ENCODE results near the gene FMNL2. TPM values are rescaled to one million over a fixed set of nuclear protein-coding genes. Genes with fewer than 3 reads are reported as not detected.

Gene FMNL2
- total RNA-seq, 1 donor from 2014 or later, result 31.8 TPM

DNA sequence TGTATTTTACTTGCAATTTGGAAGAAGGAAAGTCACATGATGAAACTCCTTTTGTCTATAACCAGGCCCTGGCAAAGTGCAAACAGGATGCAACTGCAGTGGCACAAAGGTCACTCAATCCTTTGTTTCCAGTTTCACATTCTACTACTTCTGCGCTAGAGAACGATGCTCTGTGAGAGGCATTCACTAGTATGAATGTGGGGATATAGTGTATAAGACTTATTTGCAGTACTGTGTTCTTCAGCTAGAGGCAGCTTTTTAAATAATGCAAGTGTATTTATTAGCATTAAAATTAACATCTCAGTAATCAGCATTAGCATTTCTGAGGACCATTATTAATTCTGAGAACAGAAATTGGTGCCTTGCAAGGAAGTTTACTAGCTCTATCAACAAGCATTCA, 313.4 kb downstream of the FMNL2 start:
- DNase-seq (ENCODE audit: low spot score), result no peak

- no peak for DNase-seq (ENCODE audit: low spot score)
These were observed 315.0 kb downstream of the FMNL2 start for GRCh38 chr2:152649997-152650396.

DNA sequence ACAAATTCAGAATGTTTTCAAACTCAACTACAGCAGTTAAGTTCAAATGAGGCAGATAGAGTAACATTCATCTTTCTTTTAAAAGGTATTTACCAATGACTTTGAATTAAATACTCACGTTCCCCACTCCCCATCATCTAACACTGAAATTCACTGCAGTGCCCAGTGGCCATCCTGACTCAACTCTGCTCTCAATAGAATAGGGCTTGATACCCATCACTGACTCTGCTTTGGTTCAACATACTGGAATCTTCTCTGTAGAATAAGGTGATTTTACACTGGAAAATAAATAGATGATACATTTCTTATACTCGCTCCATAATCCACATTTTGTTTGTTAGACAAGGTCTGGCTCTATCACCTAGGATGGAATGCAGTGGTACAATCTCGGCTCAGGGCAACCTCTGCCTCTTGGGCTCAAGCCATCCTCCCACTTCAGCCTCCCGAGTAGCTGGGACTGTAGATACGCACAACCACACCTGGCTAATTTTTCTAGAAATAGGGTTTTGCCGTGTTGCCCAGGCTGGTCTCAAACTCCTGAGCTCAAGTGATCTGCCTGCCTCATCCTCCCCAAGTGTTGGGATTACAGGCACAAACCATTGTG, 315.9 kb downstream of the FMNL2 start:
- no peak for DNase-seq (ENCODE audit: low spot score)

DNA sequence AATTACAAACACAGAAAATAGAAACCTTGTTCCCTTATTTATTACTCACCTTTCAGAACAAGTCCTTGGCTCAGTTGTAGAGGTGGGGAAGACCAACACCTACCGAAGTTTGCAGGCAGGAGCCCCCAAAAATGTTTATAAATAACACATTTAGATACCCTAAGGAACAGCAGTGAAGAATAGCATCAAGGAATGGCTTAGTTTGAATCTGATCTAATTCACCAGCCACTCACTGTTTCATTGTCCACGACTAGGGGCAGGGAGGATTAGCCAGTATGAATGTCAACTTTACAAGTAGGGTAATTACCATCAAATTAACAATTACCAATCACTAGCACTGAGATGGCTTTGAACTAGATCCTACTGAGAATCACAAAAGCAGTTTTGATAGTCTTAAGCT, 316.9 kb downstream of the FMNL2 start:
- DNase-seq (ENCODE audit: low spot score), result no peak

DNA sequence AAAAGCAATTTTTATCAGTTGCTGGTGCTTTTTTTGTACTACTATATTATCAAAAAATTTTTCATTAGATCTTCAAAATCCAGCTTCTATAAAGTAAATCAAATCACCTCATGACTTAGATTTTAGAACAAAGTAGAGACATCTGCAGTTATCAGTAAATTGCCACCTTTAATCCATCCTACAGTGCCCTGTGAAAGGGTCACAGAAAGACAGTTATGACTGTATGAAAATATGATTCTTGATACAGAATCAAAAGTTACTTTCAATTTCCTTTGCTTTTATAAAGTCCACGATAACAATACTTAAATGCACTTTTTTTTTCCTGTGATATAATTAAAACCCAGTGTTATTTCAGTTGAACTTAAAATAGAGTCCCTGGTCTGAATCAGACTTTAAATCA, 320.9 kb downstream of the FMNL2 start:
- DNase-seq (ENCODE audit: low spot score), result no peak

- no peak for DNase-seq (ENCODE audit: low spot score)
These were observed 322.1 kb downstream of the FMNL2 start for GRCh38 chr2:152657043-152657442.

DNA sequence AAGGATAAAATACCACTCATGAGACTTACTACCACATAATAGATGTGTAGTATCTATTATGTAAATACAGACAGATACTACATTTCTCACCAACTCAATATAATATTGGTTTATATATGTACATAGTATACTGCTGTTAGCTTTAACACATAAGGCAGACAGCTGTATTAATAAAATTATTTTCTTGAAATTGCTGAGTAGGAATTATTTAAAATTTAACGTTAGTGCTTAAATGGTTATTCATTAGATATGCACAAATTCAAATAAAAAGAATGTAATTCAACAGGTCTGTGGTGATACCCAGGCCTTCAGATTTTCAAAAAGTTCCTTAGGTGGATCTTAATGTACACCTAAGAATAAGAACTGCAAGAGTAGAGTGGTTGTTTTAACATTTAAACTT, 323.2 kb downstream of the FMNL2 start:
- DNase-seq (ENCODE audit: low spot score), result no peak

- DNase-seq (ENCODE audit: low spot score), result no peak
These were observed 326.1 kb downstream of the FMNL2 start for GRCh38 chr2:152661076-152661475.

DNA sequence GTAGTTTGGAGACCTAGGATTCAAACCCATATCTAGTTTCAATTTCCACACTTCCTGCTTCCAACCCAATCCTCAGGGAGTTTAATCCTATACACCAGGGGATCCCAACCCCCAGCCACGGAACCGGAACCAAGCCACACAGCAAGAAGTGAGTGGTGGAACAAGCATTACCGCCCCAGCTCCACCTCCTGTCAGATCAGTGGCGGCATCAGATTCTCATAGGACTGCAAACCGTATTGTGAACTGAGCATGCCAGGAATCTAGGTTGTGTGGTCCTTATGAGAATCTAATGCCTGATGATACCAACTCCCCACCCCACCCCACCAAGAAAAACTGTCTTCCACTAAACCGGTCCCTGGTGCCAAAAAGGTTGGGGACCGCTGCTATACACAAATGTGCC, 329.8 kb downstream of the FMNL2 start:
- no peak for DNase-seq (ENCODE audit: low spot score)

GRCh38 chr2:152674334-152674733, 339.4 kb downstream of the FMNL2 start:
- no peak for DNase-seq (ENCODE audit: low spot score)

- no peak for DNase-seq (ENCODE audit: low spot score)
These were observed 341.5 kb downstream of the FMNL2 start for GRCh38 chr2:152676461-152676860.

GRCh38 chr2:152678808-152679207, 343.8 kb downstream of the FMNL2 start:
- DNase-seq (ENCODE audit: low spot score), result no peak

DNA sequence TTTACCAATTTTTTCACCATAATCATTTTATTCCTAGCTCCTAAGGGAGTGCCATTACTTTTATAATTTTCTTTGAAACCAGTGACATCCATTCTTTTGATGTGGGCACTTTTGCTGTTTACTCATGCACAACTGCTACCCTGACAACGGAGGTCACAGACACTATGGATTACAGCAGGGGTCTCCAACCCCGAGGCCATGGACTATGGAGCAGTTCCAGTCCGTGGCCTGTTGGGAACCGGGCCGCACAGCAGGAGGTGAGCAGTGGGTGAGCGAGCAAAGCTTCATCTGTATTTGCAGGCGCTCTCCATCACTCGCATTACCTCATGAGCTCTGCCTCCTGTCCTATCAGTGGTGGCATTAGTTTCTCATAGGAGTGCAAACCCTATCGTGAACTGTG, 347.7 kb downstream of the FMNL2 start:
- DNase-seq (ENCODE audit: low spot score), result no peak

GRCh38 chr2:152683400-152683799, 348.4 kb downstream of the FMNL2 start:
- DNase-seq (ENCODE audit: low spot score), result no peak

DNA sequence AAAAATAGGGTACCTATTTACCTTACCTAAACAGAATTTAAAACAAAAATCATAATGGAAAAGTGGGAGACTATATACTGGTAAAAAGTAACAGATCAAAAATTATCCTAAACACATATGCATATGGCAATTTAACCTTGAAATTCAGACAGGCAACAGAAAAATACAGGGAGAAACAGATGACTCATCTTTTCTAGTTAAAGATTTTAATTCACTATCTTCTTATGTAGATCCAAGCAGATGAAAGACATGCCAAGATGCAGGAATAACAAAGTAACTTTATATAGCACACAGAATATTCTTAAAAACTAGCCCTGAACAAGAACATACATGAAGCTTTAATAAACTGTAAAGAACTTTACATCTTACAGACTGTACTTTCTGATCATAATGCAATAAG, 351.3 kb downstream of the FMNL2 start:
- DNase-seq (ENCODE audit: low spot score), result no peak

GRCh38 chr2:152693033-152693432, 358.1 kb downstream of the FMNL2 start:
- DNase-seq (ENCODE audit: low spot score), result no peak

GRCh38 chr2:152694161-152694661, 359.2 kb downstream of the FMNL2 start:
- DNase-seq (ENCODE audit: low spot score), result no peak

DNA sequence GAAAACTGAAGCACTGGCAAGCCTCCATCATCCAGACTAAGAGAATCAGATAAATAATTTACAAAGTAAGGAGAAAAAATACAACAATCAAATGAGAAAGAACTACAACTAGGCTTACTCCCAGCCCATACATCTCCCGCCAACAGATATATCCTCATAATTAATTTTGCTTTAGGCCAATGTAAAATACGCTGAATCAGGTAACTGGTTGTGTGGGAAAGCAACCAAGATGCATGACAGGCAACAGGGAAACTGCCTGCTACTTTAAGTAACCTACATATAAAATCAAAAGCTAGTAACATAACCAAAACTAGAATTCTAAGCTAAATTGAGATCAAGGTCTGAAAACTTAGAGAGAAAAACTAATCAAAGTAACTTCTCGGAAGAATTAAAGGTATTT, 360.8 kb downstream of the FMNL2 start:
- no peak for DNase-seq (ENCODE audit: low spot score)

DNA sequence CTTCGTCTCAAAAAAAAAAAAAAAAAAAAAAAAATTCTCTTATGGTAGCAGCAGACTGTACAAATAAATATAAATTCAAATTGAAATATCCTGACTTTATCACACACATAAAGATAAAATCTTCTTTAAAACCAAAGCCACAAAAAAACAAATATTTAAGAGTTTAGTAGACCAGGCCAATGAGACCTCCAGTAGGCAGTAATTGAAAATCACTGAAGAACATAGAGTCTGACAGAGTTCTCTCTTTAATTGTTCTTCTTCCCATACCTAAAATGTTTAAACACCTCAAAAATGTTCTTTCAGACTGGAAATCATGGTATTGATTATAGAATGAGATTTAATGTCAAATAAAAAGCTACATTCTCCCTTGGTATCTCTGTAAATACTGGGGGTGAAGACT, 361.5 kb downstream of the FMNL2 start:
- DNase-seq (ENCODE audit: low spot score), result no peak

Other genes starting within 250 kb of the FMNL2 start
- 3.3 TPM for gene CACNB4, start 236.1 kb upstream of the FMNL2 start, total RNA-seq
- 54.0 TPM for gene STAM2, start 159.4 kb upstream of the FMNL2 start, total RNA-seq